H4 (cell line): ENCODE results near the gene USB1. TPM values are rescaled to one million over a fixed set of nuclear protein-coding genes. Genes with fewer than 3 reads are reported as not detected.
"Not testable (repeated sequence)": the region's sequence is repeated elsewhere in the genome, so short reads cannot be mapped to it uniquely, and the experiment has no call there.

Source experiments
- DNase-seq: peaks from one replicate; pipeline ENCODE4 v3.0.0-alpha.2; 2015; ENCODE audit warnings: low spot score
- total RNA-seq: library from RNA; depleted of rRNA; stranded (reverse); fragments of >200 nt; shearing (Covaris generic); gene quantifications from 2 replicates; pipeline ENCODE4 v1.2.3, GENCODE V29; 2014

Gene USB1
- total RNA-seq, 1 experiment from 2014 or later = 28.6 TPM

DNA sequence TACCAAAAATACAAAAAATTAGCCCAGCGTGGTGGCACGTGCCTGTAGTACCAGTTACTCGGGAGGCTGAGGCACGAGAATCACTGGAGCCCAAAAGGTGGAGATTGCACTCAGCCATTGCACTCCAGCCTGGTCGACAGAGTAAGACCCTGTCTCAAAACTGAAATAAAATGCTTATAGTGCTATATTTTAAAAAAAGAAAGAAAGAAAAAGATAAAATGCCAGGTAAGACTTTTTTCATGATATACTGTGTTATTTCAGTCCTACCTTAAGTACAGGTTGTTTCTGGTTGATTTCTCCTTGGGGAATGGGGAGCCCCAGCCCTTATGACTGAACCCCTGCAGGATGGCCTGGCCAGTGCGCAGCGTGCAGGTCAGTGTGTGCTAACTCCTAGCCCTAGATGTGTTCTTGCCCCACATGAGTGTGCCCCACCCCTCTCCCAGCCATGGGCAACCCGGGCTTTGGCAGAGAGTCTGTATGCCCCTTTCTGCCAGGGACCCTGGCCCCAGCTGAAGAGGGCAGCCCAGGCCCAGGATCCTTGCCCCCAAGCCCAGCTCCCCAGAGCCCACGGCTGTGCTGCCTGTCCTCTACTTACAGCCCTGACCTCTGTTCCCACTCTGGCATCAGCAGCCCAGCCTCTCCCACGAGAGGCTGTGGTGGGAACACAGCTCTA lies 31.6 kb upstream of the USB1 start:
- no peak for DNase-seq

DNA sequence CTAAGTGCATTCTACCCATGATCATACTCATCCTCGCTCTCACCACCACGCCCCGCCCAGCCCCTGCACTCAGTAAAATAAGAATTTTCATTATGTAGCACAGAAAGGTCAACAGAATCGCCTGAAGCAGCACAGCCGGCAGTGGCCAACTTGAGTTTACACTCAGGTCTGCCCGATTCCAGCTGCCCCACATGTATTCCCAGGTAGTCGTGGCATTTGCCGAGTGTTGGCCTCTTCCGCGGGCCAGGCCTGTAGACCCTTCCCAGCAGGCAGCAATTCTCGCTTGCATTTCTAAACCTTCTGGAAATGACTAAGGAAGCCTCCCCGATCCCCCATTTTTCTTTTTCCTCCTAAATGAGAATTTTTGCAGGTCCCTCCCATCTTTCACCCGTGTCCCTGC lies 30.9 kb upstream of the USB1 start:
- DNase-seq = no peak

DNA sequence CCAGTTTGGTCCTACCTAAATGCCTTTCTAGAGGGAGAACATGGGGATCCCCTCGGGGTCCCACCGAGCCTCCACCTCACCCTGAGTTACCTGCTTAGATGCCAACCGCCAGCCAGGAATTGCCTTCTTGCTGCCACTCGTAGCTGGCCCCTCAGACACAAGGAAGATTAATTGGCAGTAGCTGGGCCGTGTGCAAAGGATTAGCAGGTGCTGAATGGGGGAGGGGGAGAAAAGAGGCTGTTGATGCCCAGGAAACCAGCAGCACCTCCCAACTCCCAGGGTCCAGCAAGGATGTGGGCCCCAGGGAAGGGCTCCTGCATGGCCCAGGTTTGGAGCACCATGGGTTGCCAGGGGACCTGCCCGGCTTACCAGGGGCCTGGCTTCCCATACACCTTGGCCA lies 30.2 kb upstream of the USB1 start, which contains the start of gene CNGB1:
Gene CNGB1, minus strand, starts transcription at position 159 of the 400 bp plus-strand sequence. CDS start 3,842 bp downstream, outside the sequence.
- no peak for DNase-seq

DNA sequence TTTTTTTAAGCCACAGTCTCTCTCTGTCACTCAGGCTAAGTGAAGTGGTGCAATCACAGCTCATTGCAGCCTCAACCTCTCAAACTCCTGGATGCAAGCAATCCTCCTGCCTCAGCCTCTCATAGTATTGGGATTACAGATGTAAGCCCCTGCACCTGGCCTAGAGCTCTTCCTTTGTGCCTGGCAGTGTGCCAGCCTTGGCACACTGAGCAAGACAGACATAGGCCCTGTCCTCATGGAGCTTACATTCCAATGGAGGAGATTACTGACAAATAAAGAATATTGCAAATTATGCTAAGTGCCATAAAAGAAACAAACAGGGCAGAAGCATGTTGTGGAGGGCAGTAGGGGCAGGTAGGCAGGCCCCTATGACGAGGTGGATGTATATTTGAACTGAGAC lies 29.4 kb upstream of the USB1 start:
- DNase-seq = no peak

DNA sequence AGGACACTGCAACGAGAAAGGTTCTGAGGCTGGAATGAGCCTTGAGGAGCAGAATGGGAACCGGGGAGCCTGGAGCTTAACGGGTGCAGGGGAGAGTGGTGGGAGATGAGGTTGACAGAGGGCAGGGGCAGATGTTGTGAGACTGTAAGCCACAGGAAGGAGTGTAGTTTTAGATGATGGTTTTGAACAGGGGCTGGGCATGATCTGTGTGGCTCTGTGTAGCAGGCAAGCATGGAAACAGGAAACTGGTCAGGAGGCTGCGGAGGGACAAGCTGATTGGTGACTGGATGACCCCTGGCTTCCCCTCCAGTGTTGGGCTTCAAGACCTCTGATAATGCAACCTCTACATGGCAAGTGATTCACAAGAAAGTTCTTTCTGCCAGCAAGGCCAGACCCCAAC lies 28.9 kb upstream of the USB1 start:
- no peak for DNase-seq

DNA sequence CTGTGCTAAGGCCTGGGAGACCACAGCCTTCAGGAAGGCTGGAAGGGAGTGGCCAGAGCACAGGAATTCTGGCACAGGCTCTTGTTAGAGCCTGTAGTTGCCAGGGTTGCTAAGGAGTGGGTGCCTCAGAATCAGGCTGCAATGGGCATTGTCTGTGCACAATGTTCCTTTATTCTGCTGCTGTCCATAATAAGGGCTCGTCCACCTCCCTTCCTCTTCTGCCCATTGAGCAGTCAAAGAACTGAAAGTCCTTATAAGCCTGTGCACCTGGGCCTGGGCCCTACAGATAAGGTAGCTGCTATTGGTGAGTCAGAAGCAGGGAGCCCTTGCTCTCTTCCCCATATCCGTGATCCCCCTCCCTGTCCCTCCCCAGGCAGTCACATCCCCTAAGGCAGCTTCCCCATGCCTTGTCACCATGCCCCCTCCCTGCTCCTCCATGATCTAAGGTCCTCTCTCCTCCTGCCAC lies 24.8 kb upstream of the USB1 start:
- DNase-seq = no peak

DNA sequence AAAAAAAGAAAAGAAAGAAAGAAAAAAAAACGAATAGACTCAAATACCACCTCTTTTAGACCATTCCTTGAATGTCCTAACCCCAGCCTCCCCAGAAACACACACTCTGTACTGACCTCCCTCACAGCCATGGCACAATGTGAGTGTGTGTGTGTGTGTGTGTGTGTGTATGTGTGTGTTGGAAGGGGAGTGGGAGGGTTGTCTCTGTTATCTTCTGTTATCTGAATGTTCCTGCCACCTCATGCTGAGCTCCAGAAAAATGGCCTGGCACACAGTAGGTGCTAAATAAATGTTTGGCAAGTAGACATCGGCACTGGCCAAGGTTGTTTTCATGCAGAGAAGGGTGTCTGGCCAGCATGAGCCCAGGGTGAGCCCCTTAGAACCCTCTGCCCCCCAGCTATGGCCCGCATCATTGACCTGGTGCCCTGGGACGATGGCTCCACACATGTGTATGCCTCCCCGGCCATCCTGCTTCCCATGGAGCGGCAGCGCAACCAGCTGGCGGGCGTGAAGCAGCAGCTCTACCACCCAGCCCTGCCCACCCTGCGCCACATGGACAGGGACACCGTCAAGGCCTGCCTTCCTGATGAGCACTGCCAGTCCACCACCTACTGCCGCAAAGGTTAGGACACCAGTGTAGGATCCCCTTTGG lies 23.7 kb upstream of the USB1 start:
- DNase-seq = no peak

DNA sequence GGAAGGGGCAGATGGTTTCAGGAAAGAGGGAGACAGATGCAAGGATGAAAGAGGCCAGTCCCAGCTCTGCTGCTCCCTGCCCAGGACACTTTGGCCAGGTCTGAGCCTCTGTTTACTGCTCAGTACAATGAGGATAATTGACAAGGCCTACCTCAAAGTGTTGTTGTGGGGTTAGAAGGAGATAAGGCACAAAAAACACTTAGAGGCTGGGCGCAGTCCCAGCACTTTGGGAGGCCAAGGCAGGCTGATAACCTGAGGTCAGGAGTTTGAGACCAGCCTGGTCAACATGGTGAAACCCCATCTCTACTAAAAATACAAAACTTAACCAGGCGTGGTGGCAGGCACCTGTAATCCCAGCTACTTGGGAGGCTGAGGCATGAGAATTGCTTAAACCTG lies 23.1 kb upstream of the USB1 start:
- DNase-seq = not testable (repeated sequence)

DNA sequence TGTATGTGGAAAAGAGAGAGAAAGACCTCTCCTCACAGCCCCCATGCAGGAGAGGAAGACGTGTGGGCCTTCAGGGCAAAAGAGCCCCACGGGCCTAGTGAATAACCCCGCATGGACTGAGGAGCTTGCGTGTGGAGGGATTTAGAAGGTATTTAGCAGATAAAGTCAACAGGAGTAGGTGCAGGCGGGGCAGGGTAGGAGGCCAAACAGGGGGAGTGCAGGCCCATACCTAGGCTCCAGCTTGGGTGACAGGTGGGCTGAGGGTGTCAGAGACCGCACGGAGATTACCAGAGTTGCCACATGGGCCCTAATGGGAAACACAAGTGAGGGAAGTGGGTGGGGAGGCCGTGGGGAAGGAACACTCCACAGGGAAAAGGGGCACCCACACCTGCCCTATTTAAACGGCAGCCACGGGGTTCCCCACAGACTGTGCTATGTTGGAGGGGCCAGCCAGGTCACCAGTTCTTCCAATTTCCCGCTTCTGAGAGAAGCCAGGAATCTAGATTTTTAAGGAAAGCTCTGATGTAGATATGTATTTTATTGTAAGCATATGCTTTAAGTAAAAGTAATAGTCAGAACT lies 22.1 kb upstream of the USB1 start:
- no peak for DNase-seq

DNA sequence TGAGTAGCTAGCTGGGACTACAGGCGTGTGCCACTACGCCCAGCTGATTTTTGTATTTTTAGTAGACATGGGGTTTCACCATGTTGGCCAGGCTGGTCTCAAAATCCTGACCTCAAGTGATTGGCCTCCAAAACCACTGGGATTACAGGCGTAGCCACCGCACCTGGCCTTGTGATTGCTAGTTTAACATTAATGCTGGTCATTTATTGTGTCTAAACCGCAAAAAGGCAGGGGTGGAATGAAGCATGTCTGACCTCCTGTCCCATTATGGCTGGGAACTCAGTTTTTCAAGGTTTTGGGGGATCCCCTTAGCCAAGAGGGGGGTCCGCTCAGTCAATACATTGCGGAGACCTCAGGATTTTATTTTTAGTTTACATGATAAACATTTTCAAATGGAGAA lies 19.6 kb upstream of the USB1 start:
- DNase-seq = no peak

DNA sequence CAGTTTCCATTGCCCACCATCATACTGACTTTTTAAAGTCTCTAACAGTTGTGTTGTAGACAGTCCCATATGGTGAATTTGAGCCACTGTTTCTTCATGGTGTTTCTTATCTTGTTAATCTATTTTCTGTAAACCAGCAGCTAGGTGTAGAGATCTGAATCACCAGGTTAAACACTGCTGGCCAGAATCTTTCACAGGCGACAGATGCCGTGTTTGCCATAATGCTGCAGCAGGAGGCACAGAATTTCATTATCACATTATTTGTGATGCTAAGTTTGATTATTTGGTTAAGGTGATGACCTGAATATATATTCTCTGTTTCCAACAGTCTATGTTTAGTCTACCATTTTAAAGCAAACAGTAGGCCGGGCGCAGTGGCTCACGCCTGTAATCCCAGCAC lies 18.8 kb upstream of the USB1 start:
- no peak for DNase-seq

DNA sequence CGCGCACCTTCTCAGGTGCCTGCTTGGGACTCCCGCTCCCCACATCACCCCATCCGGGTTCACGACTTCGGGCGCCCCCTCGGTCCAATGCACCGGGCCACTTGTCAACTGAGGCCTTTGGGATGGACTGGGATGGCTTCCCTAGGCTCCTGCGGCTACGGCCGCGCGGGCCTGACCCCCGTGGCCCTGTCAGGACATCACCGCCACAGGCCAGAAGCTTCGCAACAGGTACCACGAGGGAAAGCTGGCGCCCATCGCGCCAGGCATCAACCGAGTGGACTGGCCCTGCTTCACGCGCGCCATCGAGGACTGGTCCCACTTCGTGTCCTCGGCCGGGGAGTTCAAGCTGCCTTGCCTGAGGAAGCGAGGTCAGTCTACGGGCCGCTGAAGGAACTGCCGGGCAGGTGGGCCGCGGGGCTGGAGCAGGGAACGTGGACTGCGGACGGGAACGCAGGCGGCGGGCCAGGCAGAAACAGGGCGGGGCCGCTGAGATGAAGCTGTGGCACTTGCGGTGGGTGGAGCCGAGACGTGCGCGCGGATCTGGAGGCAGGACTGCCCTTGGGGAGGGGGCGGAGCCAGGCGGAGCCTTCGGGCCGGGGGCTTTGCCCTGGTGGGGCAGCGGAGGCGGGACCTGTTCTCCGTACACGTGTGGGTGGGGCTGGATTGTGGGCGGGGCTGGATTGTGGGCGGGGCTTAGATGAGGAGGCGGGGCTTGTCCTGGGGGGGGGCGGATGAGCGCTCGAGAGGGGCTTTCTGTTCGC lies 16.6 kb upstream of the USB1 start:
- DNase-seq = no peak

DNA sequence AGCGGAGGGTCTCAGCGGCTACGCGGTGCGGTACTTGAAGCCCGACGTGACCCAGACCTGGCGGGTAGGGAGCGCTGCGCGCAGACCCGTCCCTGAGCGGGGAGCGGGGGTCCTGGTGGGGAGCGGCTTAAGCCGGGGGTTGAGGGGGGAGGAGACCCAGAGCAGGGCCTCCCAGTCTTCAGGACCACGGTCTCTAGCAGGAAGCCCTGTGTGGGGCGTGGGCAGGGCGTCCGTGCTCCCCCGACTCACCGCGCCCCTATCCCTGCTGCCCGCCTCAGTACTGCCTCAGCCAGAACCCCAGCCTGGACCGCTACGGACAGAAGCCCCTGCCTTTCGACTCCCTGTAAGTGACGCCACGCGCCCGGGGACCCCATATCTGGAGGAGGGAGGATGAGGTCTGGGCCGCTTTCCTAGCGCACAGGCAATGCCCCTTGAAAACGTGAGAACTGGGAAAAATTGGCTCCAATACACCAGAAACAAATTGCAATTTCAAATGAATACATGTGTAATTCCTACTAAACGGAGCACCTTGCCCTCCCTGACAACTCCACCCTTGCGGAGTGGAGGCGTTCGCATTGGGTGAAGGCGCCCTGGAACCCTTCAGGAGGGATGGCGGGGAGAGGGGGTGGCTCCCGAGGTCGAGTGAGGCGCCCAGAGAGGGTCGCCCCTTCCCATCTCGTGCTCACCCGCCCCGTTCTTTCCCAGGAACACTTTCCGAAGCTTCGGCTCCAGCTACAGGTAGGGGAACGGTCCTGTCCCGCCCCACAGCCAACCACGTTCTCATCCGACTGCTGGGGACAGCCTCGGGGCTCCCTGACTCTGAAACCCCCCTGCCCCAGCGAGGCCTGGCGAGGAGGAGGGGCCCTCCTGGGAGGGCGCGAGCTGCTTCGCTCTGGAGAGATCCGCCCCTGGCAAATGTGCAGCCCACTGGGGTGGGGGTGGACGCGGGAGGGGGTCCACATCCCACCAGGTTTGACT lies 15.7 kb upstream of the USB1 start:
- no peak for DNase-seq

DNA sequence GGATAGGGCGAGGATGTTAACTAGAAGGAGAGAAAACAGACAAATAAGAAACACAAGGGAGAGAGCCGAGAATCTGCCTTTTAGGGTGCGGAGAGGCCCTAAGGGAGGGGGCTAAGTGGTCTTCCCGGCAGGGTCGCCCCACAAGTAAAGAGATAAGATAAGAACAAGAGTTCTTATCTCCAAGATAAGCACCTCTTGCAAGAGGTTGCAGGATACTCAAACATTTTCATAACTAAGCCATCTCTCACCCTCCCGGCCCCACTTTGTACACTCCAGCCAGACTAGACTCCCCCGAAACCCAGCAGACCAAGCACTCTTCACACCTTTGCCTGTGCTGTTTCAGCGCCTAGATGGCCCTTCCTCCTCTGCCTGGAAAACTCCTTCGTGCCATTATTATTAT lies 15.0 kb upstream of the USB1 start:
- no peak for DNase-seq

DNA sequence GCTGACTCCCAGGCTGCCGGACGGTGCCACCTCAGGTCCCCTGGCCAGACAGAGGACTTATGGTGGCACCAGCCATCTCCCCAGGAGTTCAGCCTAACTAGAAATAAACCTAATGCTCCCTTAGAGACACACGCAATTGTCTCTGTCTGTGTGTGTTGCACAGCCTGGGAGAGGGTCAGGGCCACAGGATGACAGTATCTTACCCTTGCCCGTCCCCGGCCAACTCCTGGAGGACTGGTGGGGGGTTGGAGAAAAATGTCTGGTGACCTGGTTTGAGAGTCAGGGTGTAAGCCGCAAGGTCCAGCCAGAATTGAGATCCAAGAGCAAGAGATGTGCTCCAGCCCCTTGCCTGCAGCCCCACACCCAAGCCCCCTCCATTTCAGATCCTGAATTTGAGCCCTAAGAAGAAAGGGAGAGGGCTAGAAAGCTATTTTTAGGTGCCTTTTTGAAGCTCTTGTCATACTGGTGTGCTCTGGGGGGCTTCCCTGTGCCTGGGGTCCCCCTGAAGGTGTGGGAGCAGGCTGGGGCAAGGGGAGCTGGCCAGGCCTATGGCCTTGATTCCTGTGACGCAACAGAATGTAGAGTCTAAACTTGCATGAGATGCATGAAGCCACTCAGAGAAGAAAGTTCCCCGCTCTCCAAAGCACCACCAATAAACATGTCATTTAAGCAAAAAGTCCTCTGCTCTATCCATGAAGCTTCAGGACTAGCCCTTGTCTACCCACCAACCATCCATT lies 13.6 kb upstream of the USB1 start:
- no peak for DNase-seq

DNA sequence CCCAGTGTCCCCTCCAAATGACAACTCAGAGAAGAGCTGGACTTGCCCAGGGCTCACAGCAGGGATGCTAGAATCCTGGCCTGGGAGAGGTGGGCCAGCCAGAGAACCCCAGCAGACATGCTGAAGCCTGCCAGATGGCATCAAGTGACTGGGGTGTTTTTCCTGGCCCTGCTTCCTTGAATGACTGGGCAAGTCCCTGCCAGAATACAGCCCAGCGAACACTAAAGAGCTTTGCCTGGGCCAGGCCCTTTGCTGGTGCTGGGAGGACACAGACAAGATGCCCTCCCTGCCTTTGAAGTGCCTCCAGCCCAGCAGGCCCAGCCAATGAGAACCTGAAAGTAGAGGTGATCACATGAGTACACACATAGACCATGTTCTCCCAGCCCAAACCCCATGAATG lies 12.3 kb upstream of the USB1 start:
- no peak for DNase-seq

DNA sequence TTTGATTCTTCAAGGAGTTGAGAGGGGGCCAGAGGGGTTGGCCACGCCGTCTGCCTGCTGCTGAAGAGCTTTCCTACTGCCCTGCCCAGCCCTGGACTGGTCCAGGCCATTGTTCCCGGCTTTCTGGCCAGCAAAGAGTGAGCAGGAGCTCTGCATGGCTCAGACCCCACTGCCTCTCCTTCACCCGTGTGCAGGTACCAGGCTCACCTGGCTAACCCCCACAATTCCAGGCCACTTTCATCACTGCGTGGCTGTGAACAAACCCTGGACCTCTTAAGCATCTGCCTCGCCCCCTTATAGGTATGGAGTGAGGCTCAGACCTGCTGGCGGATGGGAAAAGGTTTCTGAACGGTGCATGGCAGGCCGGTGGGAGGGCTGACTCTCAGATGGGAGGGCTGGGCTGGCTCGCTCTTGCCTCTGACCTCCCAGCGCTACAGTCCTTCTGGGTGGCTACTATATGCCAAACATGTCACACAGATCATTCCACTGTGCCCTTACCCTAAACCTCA lies 9.6 kb upstream of the USB1 start:
- no peak for DNase-seq

DNA sequence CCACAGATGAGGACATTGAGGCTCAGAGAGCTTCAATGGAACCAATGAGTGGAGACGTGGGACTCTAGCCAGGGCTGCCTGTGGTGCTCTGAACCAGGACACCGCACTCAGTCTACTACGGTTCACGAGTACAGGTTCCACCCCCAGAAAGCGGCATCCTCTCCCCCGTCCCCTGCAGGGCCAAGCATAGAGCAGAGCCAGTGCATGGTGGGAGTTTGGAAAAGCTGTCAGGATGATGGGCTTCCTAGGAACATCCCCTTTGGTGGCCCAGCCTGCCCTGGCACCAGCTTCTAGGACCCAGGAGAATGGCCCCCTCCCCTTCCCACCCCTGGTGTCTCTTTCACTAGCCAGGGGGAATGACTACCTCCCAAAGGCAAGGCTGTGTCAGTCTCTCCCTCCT lies 9.1 kb upstream of the USB1 start:
- DNase-seq = no peak

DNA sequence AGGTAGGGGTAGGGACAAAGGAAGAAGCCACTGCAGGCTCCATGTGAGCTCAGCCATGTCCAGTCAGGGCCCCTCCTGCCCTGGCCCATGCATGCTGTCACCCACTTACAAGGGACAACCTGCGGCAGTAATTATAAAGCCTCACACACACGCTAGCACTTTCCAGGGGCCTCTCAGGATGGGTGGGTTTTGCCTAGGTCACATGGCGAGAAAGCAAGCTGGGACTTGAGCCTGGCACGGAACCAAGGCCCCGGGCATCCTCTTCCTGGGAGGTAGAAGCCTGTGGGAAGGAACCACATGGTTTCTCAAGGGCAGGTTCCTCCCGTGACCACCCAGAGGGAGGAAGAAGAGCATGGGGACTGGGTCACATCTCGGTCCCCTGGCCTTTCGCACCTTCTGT lies 7.8 kb upstream of the USB1 start:
- DNase-seq = no peak

DNA sequence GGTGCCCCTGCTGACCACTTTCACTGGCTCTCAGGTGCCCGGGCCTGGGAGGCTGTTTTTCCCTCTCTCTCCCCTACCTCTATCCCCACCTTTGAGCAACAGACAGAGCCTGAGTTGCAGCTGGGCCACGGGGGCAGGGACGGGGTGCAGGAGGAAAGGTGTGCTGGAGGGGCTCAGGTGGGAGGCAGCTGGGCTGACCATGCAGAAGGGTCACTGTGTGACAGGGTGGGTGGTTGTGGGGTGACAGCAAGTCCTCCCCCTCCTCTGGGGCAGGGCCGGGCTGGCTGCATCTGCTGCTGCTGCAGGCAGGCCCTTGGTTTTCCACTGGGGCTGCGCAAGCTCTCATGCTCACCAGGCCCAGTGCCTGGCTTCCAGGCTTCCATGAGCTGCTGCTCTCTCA lies 7.3 kb upstream of the USB1 start:
- DNase-seq = no peak
